ENCODE measurements around the gene SLC28A1.
"Not testable (repeated sequence)": the region's sequence is repeated elsewhere in the genome, so short reads cannot be mapped to it uniquely, and the experiment has no call there.

The SLC28A1 gene

GRCh38 chr15:84862214-84862975 lies 22.1 kb upstream of the SLC28A1 start:
- peak; percentile 33 for DNase-seq

- no peak for DNase-seq
Observed at GRCh38 chr15:84863565-84864443, 20.7 kb upstream of the SLC28A1 start.

GRCh38 chr15:84864444-84864795 lies 20.0 kb upstream of the SLC28A1 start:
- no peak for DNase-seq

- DNase-seq: no peak
Observed at GRCh38 chr15:84865074-84865569, 19.3 kb upstream of the SLC28A1 start.

GRCh38 chr15:84868037-84868880 lies 16.2 kb upstream of the SLC28A1 start:
- DNase-seq: no peak

GRCh38 chr15:84869510-84869909 lies 15.0 kb upstream of the SLC28A1 start:
- no peak for DNase-seq

GRCh38 chr15:84871428-84871985 lies 13.0 kb upstream of the SLC28A1 start:
- no peak for DNase-seq

GRCh38 chr15:84872009-84872910 lies 12.2 kb upstream of the SLC28A1 start:
- DNase-seq: no peak

- no peak for DNase-seq
Observed at GRCh38 chr15:84873997-84874396, 10.5 kb upstream of the SLC28A1 start.

- no peak for DNase-seq
Observed at GRCh38 chr15:84874981-84875699, 9.3 kb upstream of the SLC28A1 start.

GRCh38 chr15:84876269-84876668 lies 8.2 kb upstream of the SLC28A1 start:
- no peak for DNase-seq

- DNase-seq: not testable (repeated sequence)
Observed at GRCh38 chr15:84877701-84878100, 6.8 kb upstream of the SLC28A1 start.

- peak; percentile 71 for DNase-seq
Observed at GRCh38 chr15:84878504-84878903, 6.0 kb upstream of the SLC28A1 start.

GRCh38 chr15:84879088-84879780 lies 5.2 kb upstream of the SLC28A1 start:
- DNase-seq: no peak

- DNase-seq: no peak
Observed at GRCh38 chr15:84880007-84880406, 4.5 kb upstream of the SLC28A1 start.

GRCh38 chr15:84880822-84881519 lies 3.5 kb upstream of the SLC28A1 start:
- no peak for DNase-seq

GRCh38 chr15:84881520-84881830 lies 3.0 kb upstream of the SLC28A1 start:
- no peak for DNase-seq

GRCh38 chr15:84883466-84883865 lies 996 bp upstream of the SLC28A1 start:
- DNase-seq: no peak

- no peak for DNase-seq
Observed at GRCh38 chr15:84885801-84886200, 1.3 kb downstream of the SLC28A1 start.

Measured in RPMI8226 (cell line).